Lower lobe of right lung (tissue), 2 donors: Measurements from ENCODE around the gene GABRB1. TPM values are rescaled to one million over a fixed set of nuclear protein-coding genes. Genes with fewer than 3 reads are reported as not detected.

Source experiments
- ATAC-seq, 2 donors: fragments of 200-7000 bp; cut with Tn5 transposase; one replicate each; pipeline ENCODE4 v1.9.1; 2020 to 2022; ENCODE audit warnings: mild to moderate bottlenecking in 2 of 2, moderate library complexity in 2 of 2
- DNase-seq: peaks from one replicate; pipeline ENCODE4 v3.0.0-alpha.2; 2020
- H3K27ac ChIP-seq: fragments of 200-600 bp; one replicate; pipeline ENCODE4 v1.8.0; 2022
- H3K27me3 ChIP-seq: fragments of 200-600 bp; one replicate; pipeline ENCODE4 v1.8.0; 2022; ENCODE audit warnings: low read depth
- H3K36me3 ChIP-seq: fragments of 200-600 bp; one replicate; pipeline ENCODE4 v1.8.0; 2022; ENCODE audit warnings: mild to moderate bottlenecking
- H3K4me1 ChIP-seq: fragments of 200-600 bp; one replicate; pipeline ENCODE4 v1.8.0; 2022
- H3K4me3 ChIP-seq: fragments of 200-600 bp; one replicate; pipeline ENCODE4 v1.8.0; 2022; ENCODE audit warnings: mild to moderate bottlenecking
- H3K9me3 ChIP-seq: fragments of 200-600 bp; one replicate; pipeline ENCODE4 v1.8.0; 2022
- CTCF ChIP-seq: fragments of 200-600 bp; IDR thresholded peaks from one replicate; pipeline ENCODE4 v1.8.0; 2022; ENCODE audit warnings: antibody characterized with exemption, mild to moderate bottlenecking
- intact Hi-C: fragments of 100-400 bp; cut with DNase I; formaldehyde crosslinking; loops from one replicate; pipeline ENCODE4 v1.11.0; 2022
- total RNA-seq: library from RNA; stranded (reverse); fragmentation: NEBNext Ultra II Directional; extraction: Animal tissue kit (Norgen Biotek cat#: 25700); gene quantifications from one replicate; pipeline ENCODE4 v1.2.1, GENCODE V29; 2021
- donor health status: DM: no; HTN: yes; CAD: no; lungs with severe emphysema.

Gene GABRB1
- total RNA-seq, 1 donor from 2014 or later: not detected

GRCh38 chr4:47088298-47088697 is 56.9 kb downstream of the GABRB1 start:
- TF ChIP-seq CTCF: no peak
- no peaks in the 10 kb centered on the region for H3K4me1 ChIP-seq
- no peaks in the 10 kb centered on the region for H3K27me3 ChIP-seq
- intact Hi-C loops: no loop called here
- no peak for DNase-seq
- H3K27ac ChIP-seq: no peak overlapping the region
- H3K9me3 ChIP-seq: no peaks in the 10 kb centered on the region
- no peak overlapping the region for H3K4me3 ChIP-seq
- no peaks in the 10 kb centered on the region for H3K36me3 ChIP-seq
- ATAC-seq: no peak

GRCh38 chr4:47095884-47096283 is 64.5 kb downstream of the GABRB1 start:
- TF ChIP-seq CTCF: no peak

GRCh38 chr4:47101453-47101852 is 70.1 kb downstream of the GABRB1 start:
- DNase-seq: no peak
- intact Hi-C loops: no loop called here
- Histone ChIP-seq H3K4me1 (no peaks in the 10 kb centered on the region), H3K36me3 (no peaks in the 10 kb centered on the region), H3K27ac (no peak overlapping the region), H3K9me3 (no peaks in the 10 kb centered on the region), H3K4me3 (no peak overlapping the region), H3K27me3 (no peaks in the 10 kb centered on the region)
- ATAC-seq: no peak
- TF ChIP-seq CTCF: no peak

More at GRCh38 chr4:47095884-47096283, 64.5 kb downstream of the GABRB1 start:
- intact Hi-C loops: no loop called here
- H3K36me3 ChIP-seq: no peaks in the 10 kb centered on the region
- no peak overlapping the region for H3K27ac ChIP-seq
- no peaks in the 10 kb centered on the region for H3K9me3 ChIP-seq
- no peak overlapping the region for H3K4me3 ChIP-seq
- H3K27me3 ChIP-seq: no peaks in the 10 kb centered on the region
- no peak for DNase-seq
- H3K4me1 ChIP-seq: no peaks in the 10 kb centered on the region
- ATAC-seq: no peak

GRCh38 chr4:47104986-47105385 is 73.6 kb downstream of the GABRB1 start:
- ATAC-seq (no peak), DNase-seq (no peak)

GRCh38 chr4:47106561-47106960 is 75.2 kb downstream of the GABRB1 start:
- intact Hi-C loops: no loop called here
- DNase-seq (no peak), ATAC-seq (no peak)
- Histone ChIP-seq H3K9me3 (no peaks in the 10 kb centered on the region), H3K27ac (no peak overlapping the region), H3K4me3 (no peak overlapping the region), H3K27me3 (no peaks in the 10 kb centered on the region), H3K4me1 (no peaks in the 10 kb centered on the region), H3K36me3 (no peaks in the 10 kb centered on the region)
- no peak for TF ChIP-seq CTCF

More at GRCh38 chr4:47104986-47105385, 73.6 kb downstream of the GABRB1 start:
- Histone ChIP-seq H3K4me1 (no peaks in the 10 kb centered on the region), H3K27me3 (no peaks in the 10 kb centered on the region), H3K9me3 (no peaks in the 10 kb centered on the region), H3K4me3 (no peak overlapping the region), H3K27ac (no peak overlapping the region), H3K36me3 (no peaks in the 10 kb centered on the region)
- intact Hi-C loops: no loop called here
- no peak for TF ChIP-seq CTCF

- no peaks in the 10 kb centered on the region for H3K4me1 ChIP-seq
- intact Hi-C loops: no loop called here
- no peak overlapping the region for H3K27ac ChIP-seq
- no peak for DNase-seq
- H3K27me3 ChIP-seq: no peaks in the 10 kb centered on the region
- no peak overlapping the region for H3K4me3 ChIP-seq
- no peaks in the 10 kb centered on the region for H3K36me3 ChIP-seq
- no peak for TF ChIP-seq CTCF
- no peaks in the 10 kb centered on the region for H3K9me3 ChIP-seq
- no peak for ATAC-seq
These were observed 78.0 kb downstream of the GABRB1 start for GRCh38 chr4:47109379-47109778.
